Loucy (cell line): ENCODE measurements around the gene ELAVL1.

ENCODE experiments used
- CTCF ChIP-seq: fragments of 200-600 bp; sonication (generic); conservative IDR thresholded peaks from 2 replicates; pipeline ENCODE4 v1.5.1; 2014; ENCODE audit warnings: mild to moderate bottlenecking, antibody characterized with exemption, low read length
- EZH2phosphoT487 ChIP-seq: fragments of 200-600 bp; IDR thresholded peaks from 2 replicates; pipeline ENCODE4 v1.6.1; 2018; ENCODE audit warnings: antibody characterized with exemption, mild to moderate bottlenecking, moderate library complexity, borderline replicate concordance

GRCh38 chr19:7981661-7982060 lies 23.8 kb downstream of the ELAVL1 start:
- TF ChIP-seq CTCF (no peak), EZH2phosphoT487 (no peak)
